Superior temporal gyrus (tissue), 1 donor: ENCODE measurements around the gene LPGAT1.

Experiments used
- DNase-seq: peaks from one replicate; pipeline ENCODE4 v3.0.0-alpha.2; 2016; ENCODE audit errors: extremely low spot score

Gene LPGAT1

DNA sequence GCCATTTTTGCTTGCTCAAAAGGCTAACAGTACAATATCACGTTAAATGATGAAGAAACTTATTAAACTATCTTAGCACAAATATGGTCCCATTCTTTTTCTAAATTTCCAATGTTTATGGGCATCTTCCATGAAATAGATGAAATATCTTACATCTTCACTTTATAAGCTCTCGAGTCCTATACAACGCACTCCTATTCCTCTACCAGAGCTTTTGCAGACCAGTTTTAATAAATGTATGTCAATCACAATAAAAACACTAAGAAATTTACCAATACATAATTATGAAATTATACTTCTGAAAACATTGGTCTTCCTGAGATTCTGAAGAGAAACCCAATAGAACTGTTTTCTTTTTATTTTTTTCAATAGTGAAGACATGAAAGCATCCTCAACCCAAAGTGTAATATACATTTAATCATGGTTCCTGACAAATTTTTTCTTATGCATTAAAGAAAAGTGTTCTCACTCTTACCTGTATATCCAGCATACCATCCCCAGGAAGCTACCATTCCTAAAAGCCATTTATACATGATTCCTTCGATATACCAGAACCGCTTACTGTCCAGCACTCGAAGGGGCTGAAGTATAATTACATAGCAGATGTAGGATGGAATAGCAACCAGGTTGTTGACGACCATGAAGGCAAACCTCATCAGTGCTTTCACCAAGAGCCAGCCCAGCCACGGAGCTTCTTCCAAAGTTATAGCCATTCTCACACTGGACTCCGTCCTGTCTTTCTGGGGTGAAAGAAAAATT, 1.8 kb downstream of the LPGAT1 start:
- peak; percentile 72 for DNase-seq

DNA sequence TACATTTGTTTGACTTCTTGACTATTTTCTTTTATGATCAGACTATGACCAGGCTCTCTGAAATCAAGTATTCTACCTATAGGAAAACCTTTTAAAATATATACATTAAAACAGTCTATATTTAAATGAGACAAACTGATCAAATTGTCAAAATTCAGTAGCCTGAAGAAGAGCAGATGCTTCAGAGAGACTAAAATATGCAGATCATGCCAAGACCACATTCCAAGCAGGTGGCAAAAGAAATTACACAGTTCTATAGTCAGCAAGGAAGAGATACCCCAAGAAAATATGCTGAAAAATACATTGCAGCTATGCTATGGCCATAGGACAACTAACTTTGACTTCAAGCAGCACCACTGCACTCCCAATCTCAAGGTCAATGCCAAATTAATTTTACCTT, 3.5 kb downstream of the LPGAT1 start:
- DNase-seq: no peak

DNA sequence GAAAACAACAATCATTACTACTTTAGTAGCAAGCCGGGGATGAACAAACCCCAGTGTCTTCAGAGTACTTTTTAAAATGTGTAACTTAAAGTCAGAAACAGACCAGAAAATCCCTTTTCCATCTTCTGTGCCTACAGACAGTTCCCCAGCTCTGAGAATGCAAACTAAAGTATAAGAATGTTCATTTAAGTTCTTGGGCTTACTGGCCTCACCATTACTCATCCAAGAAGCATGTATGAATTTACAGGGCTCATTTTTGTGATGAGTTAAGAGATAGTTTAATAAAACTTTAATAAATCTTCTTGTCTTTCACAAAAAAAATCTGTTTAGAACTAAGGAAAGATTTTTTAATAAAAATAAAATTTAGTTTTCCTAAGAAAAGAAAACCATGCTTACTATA, 4.6 kb downstream of the LPGAT1 start:
- DNase-seq: no peak

DNA sequence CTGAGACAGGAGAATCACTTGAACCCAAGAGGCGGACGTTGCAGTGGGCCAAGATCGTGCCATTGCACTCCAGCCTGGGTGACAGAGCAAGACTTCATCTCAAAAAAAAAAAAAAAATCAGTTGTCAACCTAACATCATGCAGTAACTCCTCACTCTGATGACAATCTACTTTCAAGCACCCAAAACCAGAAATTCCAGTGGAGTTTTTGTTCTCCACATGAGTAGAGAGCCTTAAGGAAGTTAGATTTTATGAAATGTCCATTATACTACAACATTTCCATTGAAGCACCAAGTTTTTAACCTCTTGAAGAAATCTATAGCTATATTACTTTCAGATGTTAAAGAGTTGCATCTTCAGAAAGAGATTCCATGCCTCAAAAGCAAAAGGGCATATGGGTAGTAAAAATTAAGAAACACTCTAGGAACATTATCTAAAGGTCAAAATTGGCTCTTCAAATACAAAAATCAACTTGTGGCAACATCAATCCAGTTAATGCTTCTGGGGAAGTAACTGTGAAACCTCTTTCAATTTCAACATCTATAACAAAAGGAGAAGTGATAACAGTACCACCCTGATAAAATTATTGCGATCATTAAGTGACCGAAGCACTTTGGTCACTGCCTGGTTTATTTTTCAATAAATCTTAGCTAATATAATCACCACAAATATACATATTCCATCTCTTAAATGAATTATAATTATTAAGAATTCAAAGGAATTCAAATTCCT, 7.7 kb downstream of the LPGAT1 start:
- no peak for DNase-seq

DNA sequence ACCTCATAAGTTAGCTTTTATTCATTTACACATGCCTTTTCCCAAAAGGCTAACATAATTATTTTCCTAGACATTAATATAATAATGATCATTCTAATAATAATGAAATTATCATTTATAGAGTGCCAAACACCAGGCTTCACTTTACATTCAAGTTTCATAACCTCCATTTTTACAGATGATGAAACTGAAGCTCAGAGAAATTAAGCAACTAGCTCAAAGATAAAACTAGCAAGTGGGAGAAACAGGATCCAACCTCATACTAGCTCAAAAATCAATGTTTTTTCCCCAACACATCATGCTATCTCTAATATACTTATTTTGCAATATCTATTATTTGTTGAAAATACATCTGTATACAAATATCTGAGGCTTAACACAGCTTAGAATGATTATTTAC, 14.0 kb downstream of the LPGAT1 start:
- DNase-seq: no peak

DNA sequence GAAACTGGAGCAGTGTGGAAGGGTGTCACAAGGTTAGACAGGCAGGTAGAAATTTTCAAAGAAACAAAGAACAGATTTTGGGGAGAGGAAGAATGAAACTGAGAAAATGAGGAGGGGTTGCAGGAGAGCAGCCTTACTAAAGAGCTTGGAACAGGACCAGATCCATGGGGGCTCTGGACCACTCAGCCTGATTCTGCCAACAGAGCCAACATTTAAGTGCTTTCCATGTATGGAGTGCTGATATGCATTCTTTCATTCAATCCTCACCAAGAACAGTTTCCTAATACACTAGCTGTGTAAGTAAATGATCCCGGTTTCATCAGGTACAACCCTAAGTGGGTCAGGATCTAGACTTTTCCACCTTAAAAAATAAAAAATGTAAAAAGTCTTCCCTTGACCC, 16.2 kb downstream of the LPGAT1 start:
- DNase-seq: no peak

DNA sequence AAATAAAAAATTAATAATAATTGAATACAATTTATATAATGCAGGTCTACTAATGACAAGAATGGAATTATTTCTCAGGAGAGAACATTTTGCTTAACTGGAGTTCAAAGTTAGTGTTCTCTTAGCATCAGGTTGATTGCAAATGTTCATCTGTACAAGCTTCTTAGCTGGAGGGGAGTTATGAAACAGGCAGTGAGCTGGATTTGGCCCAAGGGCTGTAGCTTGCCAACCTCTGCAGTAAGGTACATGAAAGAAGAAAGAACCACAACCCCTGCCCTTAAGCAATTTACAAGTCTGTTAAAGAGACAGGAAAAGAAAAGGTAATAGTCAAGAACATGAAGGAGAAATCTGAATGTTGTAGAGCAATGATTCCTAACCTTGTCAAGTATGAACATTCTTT, 17.0 kb downstream of the LPGAT1 start:
- no peak for DNase-seq

DNA sequence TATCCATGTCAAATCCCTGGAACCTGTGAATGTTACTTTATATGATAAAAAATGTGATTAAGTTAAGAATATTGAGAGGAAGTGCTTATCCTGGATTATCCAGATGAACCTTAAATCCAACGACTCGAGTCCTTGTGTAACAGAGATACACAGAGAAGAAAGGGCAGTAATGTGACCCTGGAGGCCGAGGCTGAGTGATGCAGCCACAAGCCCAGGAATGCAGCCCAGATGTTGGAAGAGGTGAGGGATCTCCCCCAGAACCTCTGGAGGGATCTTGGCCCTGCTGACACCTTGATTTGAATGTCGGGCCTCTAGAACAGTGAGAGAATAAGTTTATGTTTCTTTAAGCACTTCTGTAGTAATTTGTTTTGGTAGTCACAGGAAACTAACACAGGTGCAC, 18.0 kb downstream of the LPGAT1 start:
- no peak for DNase-seq

DNA sequence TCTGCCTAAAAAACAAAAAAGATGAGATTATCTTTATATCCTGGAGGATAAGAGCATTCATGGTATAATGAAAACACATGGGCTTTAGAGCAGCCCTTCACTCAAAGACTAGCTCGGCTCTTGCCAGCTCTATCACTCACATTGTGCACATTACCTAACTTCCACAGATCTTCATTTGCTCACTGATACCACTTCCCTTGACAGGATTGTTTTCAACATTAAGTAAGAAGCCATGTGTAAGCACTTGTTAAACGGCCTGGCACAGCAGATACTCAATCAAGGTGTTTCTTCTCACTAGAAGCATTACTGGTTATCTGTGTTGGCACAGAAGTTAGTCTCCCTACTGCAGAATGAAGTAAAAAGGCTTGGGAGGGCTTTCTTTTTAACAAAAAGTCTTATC, 18.7 kb downstream of the LPGAT1 start:
- no peak for DNase-seq

DNA sequence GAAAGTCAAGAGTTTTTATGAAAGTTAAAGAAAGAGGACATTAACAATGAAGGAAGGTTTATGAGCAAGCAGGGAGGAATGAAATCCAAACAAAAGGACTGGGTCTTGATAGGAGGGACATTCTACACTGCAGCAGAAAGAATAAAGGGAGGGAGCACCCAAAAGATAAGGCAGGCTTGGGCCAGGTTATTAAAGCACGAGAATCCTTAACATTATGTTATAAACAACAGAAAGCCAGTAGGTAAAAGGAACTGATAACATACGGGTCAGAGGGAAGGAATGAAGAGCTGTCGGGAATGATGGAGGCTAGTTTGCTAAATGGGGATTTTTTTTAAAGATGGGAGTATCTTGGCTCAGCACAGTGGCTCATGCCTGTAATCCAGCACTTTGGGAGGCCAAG, 19.4 kb downstream of the LPGAT1 start:
- DNase-seq: no peak

DNA sequence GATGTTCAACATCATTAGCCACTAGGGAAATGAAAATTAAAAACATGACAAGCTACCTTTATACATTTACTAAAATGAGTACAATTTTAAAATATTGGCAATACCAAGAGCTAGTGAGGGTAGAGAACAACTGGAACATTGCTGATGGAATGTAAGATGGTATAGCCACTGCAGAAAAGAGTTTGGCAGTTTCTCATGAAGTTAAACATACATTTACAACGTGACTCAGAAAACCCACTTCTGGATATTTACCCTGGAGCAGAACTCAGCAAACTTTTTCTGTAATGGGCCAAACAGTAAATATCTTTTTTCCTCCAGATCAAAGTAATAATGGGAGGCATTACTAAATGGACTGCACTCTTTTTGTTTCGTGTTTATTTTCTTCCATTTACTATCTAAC, 22.1 kb downstream of the LPGAT1 start:
- no peak for DNase-seq

DNA sequence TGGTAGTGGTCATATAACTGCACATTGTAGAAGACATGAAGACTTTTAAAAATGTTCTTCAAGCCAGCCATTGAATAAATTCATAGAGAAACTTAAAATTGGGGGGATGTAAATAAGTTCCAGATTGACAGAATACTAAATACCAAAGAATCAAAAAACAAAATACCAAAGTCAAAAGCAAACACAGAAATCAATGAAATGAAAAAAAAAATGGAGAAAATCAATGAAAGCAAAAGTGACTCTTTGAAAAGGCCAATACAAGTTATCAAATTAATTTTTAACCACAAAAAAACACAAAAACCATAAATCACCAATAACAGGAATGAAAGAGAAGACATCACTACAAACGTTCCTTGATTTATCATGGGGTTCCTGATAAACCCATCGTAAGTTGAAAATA, 25.6 kb downstream of the LPGAT1 start:
- DNase-seq: no peak

DNA sequence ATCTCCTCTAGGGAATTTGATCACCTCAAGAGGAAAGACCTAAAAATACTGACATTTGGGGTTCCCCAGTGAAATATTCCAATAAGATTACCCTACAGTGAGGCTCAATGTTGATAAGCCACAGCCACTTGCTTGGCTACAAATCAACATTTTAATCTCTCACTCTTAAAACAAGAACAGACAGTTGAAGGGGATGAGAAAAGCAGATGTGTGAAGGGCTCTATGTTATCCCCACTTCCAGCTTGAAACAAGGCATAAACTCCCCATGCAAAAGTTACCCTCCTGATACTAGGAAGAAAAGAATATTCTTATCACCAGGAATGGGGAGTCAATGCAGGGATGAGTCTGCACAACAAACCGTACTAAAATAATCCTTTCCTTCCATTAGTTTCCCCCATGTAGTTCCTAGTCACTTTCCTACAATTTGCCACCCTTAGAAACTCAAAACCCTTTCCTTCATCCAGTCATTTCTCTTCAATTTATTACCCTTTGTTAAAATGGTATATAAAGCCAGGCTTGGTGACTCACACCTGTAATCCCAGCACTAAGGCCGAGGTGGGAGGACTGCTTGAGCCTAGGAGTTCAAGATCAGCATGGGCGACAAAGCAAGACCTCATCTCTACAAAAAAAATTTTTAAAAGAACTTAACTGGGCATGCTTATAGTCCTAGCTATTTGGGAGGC, 29.5 kb downstream of the LPGAT1 start:
- no peak for DNase-seq

DNA sequence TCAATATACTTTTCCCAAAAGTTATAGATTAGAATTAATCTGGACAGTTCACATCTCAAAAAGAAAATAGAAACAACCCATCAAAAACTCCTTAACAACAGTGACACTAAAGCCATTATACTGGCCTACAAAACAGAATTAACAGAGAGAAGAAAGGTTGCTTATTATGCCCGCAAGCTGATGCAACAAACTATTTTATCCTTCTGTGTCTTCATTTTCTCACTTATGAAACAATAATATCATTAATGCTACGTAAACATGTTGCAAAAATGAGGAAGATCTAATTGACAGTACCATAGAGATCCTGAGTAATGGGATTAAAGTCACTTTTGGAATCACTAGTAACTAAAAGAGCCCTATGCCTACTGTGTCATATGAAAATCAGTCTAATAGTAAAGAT, 32.6 kb downstream of the LPGAT1 start:
- DNase-seq: peak; percentile 57

DNA sequence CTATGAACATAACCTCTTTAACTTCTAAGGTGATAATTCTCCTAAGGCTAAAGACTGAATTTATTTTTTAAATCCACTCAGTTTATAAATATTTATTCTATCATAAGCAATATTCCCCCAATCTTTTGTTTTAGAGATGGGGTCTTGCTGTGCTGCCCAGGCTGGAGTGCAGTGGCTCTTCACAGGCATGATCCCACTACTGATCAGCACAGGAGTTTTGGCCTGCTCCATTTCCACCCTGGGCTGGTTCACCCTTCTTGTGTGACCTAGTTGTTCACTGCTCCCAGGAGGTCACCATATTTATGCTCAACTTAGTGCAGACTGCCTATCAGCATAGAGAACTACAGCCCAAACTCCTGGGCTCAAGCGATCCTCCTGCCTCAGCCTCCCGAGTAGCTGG, 38.6 kb downstream of the LPGAT1 start:
- no peak for DNase-seq

DNA sequence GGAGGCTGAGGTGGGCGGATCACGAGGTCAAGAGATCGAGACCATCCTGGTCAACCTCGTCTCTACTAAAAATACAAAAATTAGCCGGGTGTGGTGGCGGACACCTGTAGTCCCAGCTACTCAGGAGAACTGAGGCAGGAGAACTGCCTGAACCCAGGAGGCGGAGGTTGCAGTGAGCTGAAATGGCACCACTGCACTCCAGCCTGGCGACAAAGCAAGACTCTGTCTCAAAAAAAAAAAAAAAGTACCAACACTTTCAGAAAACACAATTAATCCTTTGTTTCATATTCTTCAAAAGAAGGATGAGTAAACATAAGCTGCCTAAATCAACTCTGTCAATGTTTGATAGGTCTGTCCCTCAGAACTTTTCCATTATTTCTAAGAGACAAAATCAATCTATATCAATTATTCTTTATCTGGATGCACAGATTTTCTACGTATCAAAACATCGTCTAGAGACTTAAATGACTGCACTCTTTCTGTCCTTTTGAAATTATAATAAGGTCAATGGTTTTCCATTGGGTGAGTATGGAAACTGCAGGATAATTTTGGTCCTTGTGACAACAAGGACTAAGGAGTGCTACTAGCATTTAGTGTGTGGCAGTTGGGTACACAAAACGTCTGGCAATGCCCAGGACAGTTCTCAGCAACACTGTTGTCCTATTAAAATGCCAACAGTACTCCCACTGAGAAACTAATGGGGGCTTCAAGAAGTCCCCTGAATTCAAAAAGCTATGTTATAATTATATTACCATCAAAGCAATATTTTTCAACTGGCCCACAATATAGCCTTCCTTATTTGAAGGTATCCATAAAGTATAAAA, 40.7 kb downstream of the LPGAT1 start:
- peak; percentile 63 for DNase-seq

DNA sequence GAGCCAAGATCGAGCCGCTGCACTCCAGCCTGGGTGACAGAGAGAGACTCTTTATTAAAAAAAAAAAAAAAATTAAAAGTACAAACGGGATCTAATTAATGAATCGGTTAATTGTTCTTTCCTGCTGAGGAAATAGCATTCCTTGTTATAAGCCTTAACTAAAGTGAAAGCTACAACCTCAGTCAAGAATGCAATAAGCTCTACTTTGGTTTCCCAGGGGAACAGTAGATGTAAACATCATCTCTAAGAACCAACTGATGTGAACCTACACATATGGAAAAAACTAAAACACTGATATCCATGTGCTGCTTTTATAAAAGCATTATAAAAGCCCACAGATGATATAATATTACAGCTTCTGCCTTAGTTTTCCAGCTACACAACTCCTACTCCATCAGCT, 41.9 kb downstream of the LPGAT1 start:
- DNase-seq: no peak

DNA sequence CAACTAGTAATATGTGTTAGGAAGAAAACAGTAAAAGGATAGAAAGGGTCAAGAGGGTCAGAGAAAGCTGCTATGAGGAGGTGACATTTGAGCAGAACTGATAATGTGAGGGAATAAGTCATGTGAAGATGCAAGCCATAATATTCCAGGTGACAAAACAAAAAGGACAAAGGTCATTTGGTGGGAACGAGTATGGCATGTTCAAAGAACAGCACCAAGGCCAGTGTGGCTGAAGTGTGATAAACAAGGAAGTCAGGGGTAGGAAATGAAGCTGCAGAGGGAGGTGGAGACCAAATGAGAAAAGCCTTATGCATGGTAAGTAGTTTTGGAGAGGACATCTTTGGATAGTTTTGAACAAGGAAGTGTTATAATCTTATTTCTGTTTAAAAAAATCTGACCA, 46.7 kb downstream of the LPGAT1 start:
- no peak for DNase-seq

DNA sequence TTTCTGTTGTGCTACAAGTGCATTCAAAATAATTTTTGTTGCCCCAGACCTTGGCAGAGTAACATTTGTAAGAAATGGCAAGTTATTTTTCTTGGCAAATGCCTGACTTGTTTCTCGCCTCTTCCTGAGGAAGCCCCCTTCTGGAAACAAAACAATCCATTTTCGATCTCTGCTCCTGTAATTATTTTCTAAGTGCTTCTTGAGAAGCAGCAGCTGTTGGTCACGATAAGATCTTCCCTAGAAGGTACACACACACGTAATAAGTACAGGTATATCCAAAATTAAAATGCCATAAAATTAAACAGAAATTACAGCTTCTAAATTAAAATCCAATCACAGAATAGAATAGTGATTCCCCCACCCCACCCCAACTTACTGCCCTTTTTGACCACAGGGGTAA, 47.3 kb downstream of the LPGAT1 start:
- DNase-seq: no peak

DNA sequence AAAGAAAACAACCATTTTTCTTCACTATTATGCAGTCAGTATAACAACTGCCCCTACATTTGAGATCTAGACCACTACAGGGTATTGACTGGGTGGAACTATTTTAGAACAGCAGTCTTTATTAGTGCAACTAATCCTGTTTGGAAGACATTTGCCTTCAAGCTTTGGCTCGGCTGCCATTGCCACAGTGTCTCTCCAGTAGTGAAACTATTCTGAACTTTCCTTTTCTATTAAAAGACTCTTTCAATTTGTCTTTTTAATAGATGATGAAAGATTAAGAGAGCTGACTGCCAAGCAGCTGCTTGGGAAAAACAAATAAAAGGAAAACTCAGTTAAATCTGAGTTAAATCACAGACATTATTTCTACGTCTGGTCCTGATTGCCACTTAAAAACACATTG, 49.3 kb downstream of the LPGAT1 start:
- no peak for DNase-seq

DNA sequence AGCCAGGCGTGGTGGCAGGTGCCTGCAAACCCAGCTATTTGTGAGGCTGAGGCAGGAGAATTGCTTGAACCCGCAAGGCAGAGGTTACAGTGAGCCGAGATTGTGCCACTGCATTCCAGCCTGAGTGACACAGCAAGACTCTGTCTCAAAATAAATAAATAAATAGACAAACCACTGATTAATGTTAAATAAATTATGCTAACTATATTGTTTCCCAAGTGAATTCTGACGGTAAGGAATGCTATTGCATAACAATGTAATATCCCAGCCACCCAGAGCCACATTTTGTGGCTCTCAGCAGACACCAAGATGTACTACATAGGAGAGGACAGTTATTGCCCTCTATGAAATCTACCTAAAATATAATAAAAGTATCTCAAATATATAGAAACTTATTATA, 55.4 kb downstream of the LPGAT1 start:
- no peak for DNase-seq

DNA sequence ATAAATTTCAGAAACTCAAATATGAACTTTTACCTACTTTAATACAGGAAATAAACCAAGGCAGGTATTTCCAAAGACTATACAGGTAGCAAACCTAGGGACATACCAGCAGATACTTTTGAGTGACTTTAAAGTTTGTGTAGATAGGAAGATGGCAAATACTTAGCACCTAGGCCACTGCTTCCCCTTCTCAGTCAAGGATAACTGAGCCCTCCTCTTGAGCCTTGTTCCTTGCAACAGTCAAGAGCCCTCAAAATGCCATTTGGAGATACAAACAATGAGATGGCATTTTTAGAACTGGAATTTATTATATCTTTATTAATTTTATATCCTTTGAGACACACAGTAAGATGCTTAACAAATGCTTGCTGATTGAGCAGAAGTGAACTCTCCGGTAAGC, 65.9 kb downstream of the LPGAT1 start:
- DNase-seq: no peak
